Liver (tissue), 9 donors: ENCODE results near the gene HTR2B. TPM values are rescaled to one million over a fixed set of nuclear protein-coding genes. Genes with fewer than 3 reads are reported as not detected.

Experiments used
- DNase-seq: peaks from one replicate; pipeline ENCODE4 v3.0.0-alpha.2; 2017; ENCODE audit warnings: low spot score
- H3K27ac ChIP-seq, 2 donors: one replicate each; pipeline ENCODE4 v1.7.0; 2013; ENCODE audit warnings: inconsistent platforms in 2 of 2, low read length in 2 of 2, control low read depth in 1 of 2, low read depth in 1 of 2, mild to moderate bottlenecking in 1 of 2
- H3K27me3 ChIP-seq, 4 donors: one replicate each; pipeline versions ENCODE4 v1.6.1 to v1.7.0; 2013; ENCODE audit warnings: low read length in 3 of 4, inconsistent platforms in 1 of 4, mild to moderate bottlenecking in 1 of 4, moderate library complexity in 1 of 4; ENCODE audit not compliant: control insufficient read depth in 4 of 4, insufficient read depth in 4 of 4
- H3K36me3 ChIP-seq, 4 donors: one replicate each; pipeline versions ENCODE4 v1.6.1 to v1.7.0; 2013; ENCODE audit warnings: low read length in 3 of 4, mild to moderate bottlenecking in 3 of 4, low read depth in 1 of 4, moderate library complexity in 1 of 4; ENCODE audit not compliant: control insufficient read depth in 4 of 4, insufficient read depth in 3 of 4
- H3K4me1 ChIP-seq, 4 donors: one replicate each; pipeline versions ENCODE4 v1.6.1 to v1.7.0; 2013; ENCODE audit warnings: low read length in 3 of 4, mild to moderate bottlenecking in 3 of 4, moderate library complexity in 1 of 4; ENCODE audit not compliant: control insufficient read depth in 4 of 4, insufficient read depth in 4 of 4
- H3K4me3 ChIP-seq, 3 donors: one replicate each; pipeline versions ENCODE4 v1.6.1 to v1.7.0; 2013; ENCODE audit warnings: low read length in 3 of 3, control low read depth in 1 of 3, low read depth in 1 of 3, mild to moderate bottlenecking in 1 of 3
- H3K9ac ChIP-seq, 2 donors: one replicate each; pipeline ENCODE4 v1.7.0; 2013; ENCODE audit warnings: low read length in 2 of 2, mild to moderate bottlenecking in 2 of 2, moderate library complexity in 2 of 2, control low read depth in 1 of 2, low read depth in 1 of 2
- H3K9me3 ChIP-seq, 4 donors: one replicate each; pipeline versions ENCODE4 v1.6.1 to v1.7.0; 2013; ENCODE audit warnings: low read length in 3 of 4; ENCODE audit not compliant: control insufficient read depth in 4 of 4
- ATF3 ChIP-seq: IDR thresholded peaks from 2 replicates; pipeline ENCODE4 v1.6.1; 2016; ENCODE audit warnings: antibody characterized with exemption
- EGR1 ChIP-seq, 2 donors: IDR thresholded peaks; 2 replicates each; pipeline ENCODE4 v1.6.1; 2016 to 2018; ENCODE audit warnings: antibody characterized with exemption in 2 of 2, low read depth in 2 of 2
- FOXA1 ChIP-seq: IDR thresholded peaks from 2 replicates; pipeline ENCODE4 v1.6.1; 2016; ENCODE audit warnings: antibody characterized with exemption
- FOXA2 ChIP-seq: IDR thresholded peaks from 2 replicates; pipeline ENCODE4 v1.6.1; 2016; ENCODE audit warnings: antibody characterized with exemption
- GABPA ChIP-seq, 2 donors: IDR thresholded peaks in 1 of 2; conservative IDR thresholded peaks in 1 of 2; 2 replicates each; pipeline ENCODE4 v1.6.1; 2016; ENCODE audit warnings: antibody characterized with exemption in 2 of 2, mild to moderate bottlenecking in 1 of 2, moderate library complexity in 1 of 2
- HNF4A ChIP-seq, 2 donors: conservative IDR thresholded peaks; 2 replicates each; pipeline ENCODE4 v1.6.1; 2016; ENCODE audit warnings: antibody characterized with exemption in 2 of 2, mild to moderate bottlenecking in 2 of 2
- HNF4G ChIP-seq: IDR thresholded peaks from 2 replicates; pipeline ENCODE4 v1.6.1; 2016; ENCODE audit warnings: antibody characterized with exemption
- JUND ChIP-seq, 2 donors: IDR thresholded peaks; 2 replicates each; pipeline ENCODE4 v1.6.1; 2016; ENCODE audit warnings: antibody characterized with exemption in 2 of 2
- NR2F2 ChIP-seq: IDR thresholded peaks from 2 replicates; pipeline ENCODE4 v1.6.1; 2016; ENCODE audit warnings: antibody characterized with exemption
- RAD21 ChIP-seq, 2 donors: IDR thresholded peaks; 2 replicates each; pipeline ENCODE4 v1.6.1; 2016; ENCODE audit warnings: antibody characterized with exemption in 2 of 2, mild to moderate bottlenecking in 2 of 2
- REST ChIP-seq: IDR thresholded peaks from 2 replicates; pipeline ENCODE4 v1.6.1; 2016; ENCODE audit warnings: antibody characterized with exemption, mild to moderate bottlenecking
- RXRA ChIP-seq, 2 donors: IDR thresholded peaks; 2 replicates each; pipeline ENCODE4 v1.6.1; 2017 to 2018; ENCODE audit warnings: antibody characterized with exemption in 2 of 2, mild to moderate bottlenecking in 1 of 2
- SP1 ChIP-seq: IDR thresholded peaks from 2 replicates; pipeline ENCODE4 v1.6.1; 2018; ENCODE audit warnings: antibody characterized with exemption, mild to moderate bottlenecking
- TAF1 ChIP-seq: conservative IDR thresholded peaks from 2 replicates; pipeline ENCODE4 v1.6.1; 2016; ENCODE audit warnings: antibody characterized with exemption, mild to moderate bottlenecking
- YY1 ChIP-seq: IDR thresholded peaks from 2 replicates; pipeline ENCODE4 v1.6.1; 2016; ENCODE audit warnings: antibody characterized with exemption, mild to moderate bottlenecking
- ZBTB33 ChIP-seq: IDR thresholded peaks from 2 replicates; pipeline ENCODE4 v1.6.1; 2016; ENCODE audit warnings: antibody characterized with exemption
- WGBS: extraction: QIAGEN DNeasy Blood & Tissue Kit; methylation state at CpG from one replicate; pipeline ENCODE4 v1.1.7; 2013; 5-methylcytosine and 5-hydroxymethylcytosine counted together
- polyA plus RNA-seq, 2 donors: library from polyadenylated mRNA; stranded (reverse) in 1 of 2; unstranded in 1 of 2; fragments of 200-250 nt in 1 of 2; fragments of >200 nt in 1 of 2; fragmentation: Nextera tagmentation in 1 of 2; extraction: Ambion mirVana in 1 of 2; gene quantifications; one replicate each; pipeline versions ENCODE4 v1.2.1 to v1.2.3, GENCODE V29; 2013 to 2015
- total RNA-seq, 2 donors: library from RNA; depleted of rRNA; stranded (reverse); fragments of >200 nt; gene quantifications; one replicate each; pipeline ENCODE4 v1.2.3, GENCODE V29; 2014
- TF ChIP-seq, protein P1 (sequence below): fragments of 150-350 bp; IDR thresholded peaks from 2 replicates; pipeline ENCODE4 v1.5.1; 2017; ENCODE audit warnings: improper control_type of control experiment, low read depth, low read length; ENCODE audit not compliant: missing input control
- TF ChIP-seq, protein P2 (sequence below): IDR thresholded peaks from 2 replicates; pipeline ENCODE4 v1.6.1; 2016; ENCODE audit warnings: antibody characterized with exemption
- donor health status: healthy.
- donor health status: healthy.
- donor health status: healthy.
- donor health status: healthy.
- donor health status: healthy.

The HTR2B gene
- total and polyA plus RNA-seq, 4 donors: 0.09 to 1.0 (median 0.63) TPM

GRCh38 chr2:231117148-231117547 is 7.7 kb downstream of the HTR2B start (continued):
- TF ChIP-seq EGR1 (IDR thresholded peaks at IDR 0.05; ENCODE audit: low read depth in 2 of 2): no peak

DNA sequence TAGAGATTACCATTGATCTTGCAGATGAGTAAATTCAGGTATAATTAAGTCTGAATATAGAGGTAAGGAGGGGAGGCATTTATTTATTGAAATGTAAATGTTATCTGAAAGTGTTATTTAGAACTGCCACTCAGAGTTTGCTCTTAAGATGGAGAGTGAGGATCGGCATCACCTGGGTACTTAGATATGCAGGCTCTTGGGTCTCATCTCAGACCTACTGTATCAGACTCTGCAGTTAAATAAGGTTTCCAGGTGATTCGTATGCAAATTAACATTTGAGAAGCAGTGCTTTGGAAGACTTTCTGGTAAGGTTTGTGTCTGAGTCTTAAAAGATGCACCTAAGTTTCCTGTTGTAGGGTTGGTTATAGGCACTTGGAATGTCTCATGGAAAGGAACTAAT is 9.2 kb downstream of the HTR2B start:
- Histone ChIP-seq H3K9ac (no peak overlapping the region), H3K36me3 (peaks cover 2 to 7% (median 3%) of the 10 kb centered on the region in 4 donors), H3K27me3 (no peaks in the 10 kb centered on the region), H3K4me1 (peaks cover under 1 to 4% (median 3%) of the 10 kb centered on the region in 4 donors), H3K4me3 (no peak overlapping the region), H3K27ac (no peak overlapping the region), H3K9me3 (no peaks in the 10 kb centered on the region)
- no peak for DNase-seq
- TF ChIP-seq HNF4A (conservative IDR thresholded peaks at IDR 0.05): no peak
- WGBS: 97% methylated on average over 2 of the region's 2 CpGs

DNA sequence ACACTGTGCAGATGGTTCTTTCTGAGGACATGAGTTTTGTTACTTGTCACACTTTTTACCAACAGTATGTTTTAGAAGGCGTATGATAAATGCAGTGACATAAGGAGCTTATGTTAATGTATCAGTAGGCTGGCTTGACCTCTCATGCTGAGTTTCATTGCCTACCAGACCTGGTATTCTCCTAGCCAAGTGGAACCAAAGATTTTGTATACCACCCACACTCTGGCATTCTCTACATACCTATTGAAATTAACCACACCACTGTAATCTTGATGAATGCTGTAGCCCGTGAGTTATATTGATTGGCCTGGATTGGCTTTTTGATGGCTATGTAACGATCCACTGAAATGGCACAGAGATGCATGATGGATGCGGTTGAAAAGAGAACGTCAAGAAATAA is 11.4 kb downstream of the HTR2B start:
- peaks cover 0 to 2% (median 0%) of the 10 kb centered on the region in 4 donors for H3K4me1 ChIP-seq

More for the DNA sequence above, 11.4 kb downstream of the HTR2B start:
- Histone ChIP-seq H3K27me3 (no peaks in the 10 kb centered on the region), H3K9ac (no peak overlapping the region), H3K9me3 (no peaks in the 10 kb centered on the region), H3K36me3 (peaks cover 3 to 20% (median 9%) of the 10 kb centered on the region in 4 donors), H3K27ac (no peak overlapping the region), H3K4me3 (no peak overlapping the region)
- WGBS: 96% methylated on average over 5 of the region's 5 CpGs
- DNase-seq: no peak
- no peak for TF ChIP-seq FOXA1
- no peak for TF ChIP-seq TAF1
- no peak for TF ChIP-seq GABPA (IDR thresholded peaks at IDR 0.05 in 1 of 2, conservative IDR thresholded peaks at IDR 0.05 in 1 of 2)
- no peak for TF ChIP-seq HNF4G
- no peak for TF ChIP-seq REST
- TF ChIP-seq NR2F2: no peak
- TF ChIP-seq JUND (IDR thresholded peaks at IDR 0.05): no peak
- no peak for TF ChIP-seq RAD21 (IDR thresholded peaks at IDR 0.05)
- TF ChIP-seq HNF4A (conservative IDR thresholded peaks at IDR 0.05): no peak
- no peak for TF ChIP-seq ATF3
- no peak for TF ChIP-seq SP1
- no peak for TF ChIP-seq RXRA (IDR thresholded peaks at IDR 0.05)
- no peak for TF ChIP-seq ZBTB33
- TF ChIP-seq, protein P1, sequence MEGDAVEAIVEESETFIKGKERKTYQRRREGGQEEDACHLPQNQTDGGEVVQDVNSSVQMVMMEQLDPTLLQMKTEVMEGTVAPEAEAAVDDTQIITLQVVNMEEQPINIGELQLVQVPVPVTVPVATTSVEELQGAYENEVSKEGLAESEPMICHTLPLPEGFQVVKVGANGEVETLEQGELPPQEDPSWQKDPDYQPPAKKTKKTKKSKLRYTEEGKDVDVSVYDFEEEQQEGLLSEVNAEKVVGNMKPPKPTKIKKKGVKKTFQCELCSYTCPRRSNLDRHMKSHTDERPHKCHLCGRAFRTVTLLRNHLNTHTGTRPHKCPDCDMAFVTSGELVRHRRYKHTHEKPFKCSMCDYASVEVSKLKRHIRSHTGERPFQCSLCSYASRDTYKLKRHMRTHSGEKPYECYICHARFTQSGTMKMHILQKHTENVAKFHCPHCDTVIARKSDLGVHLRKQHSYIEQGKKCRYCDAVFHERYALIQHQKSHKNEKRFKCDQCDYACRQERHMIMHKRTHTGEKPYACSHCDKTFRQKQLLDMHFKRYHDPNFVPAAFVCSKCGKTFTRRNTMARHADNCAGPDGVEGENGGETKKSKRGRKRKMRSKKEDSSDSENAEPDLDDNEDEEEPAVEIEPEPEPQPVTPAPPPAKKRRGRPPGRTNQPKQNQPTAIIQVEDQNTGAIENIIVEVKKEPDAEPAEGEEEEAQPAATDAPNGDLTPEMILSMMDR: no peak
- TF ChIP-seq EGR1 (IDR thresholded peaks at IDR 0.05; ENCODE audit: low read depth in 2 of 2): no peak
- TF ChIP-seq YY1: no peak
- TF ChIP-seq FOXA2: no peak
- TF ChIP-seq, protein P2, sequence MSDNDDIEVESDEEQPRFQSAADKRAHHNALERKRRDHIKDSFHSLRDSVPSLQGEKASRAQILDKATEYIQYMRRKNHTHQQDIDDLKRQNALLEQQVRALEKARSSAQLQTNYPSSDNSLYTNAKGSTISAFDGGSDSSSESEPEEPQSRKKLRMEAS: no peak
